ENCODE results near the gene L3HYPDH. TPM values are rescaled to one million over a fixed set of nuclear protein-coding genes. Genes with fewer than 3 reads are reported as not detected.
"Not testable (repeated sequence)": the region's sequence is repeated elsewhere in the genome, so short reads cannot be mapped to it uniquely, and the experiment has no call there.

L3HYPDH gene
- total RNA-seq, 1 donor from 2014 or later = 41.4 TPM

GRCh38 chr14:59475709-59476108, 8.5 kb downstream of the L3HYPDH start:
- DNase-seq = no peak

GRCh38 chr14:59474172-59474571, 10.0 kb downstream of the L3HYPDH start:
- peak; percentile 44 for DNase-seq

- DNase-seq = no peak
Measured at GRCh38 chr14:59465316-59466135, 18.7 kb downstream of the L3HYPDH start, which contains the start of gene GPR135. TSS of gene GPR135 (minus strand) at chr14:59465380. CDS start at chr14:59465226, 154 bp downstream.

GRCh38 chr14:59464486-59465315, 19.5 kb downstream of the L3HYPDH start:
- DNase-seq = peak; percentile 71

GRCh38 chr14:59463787-59464485, 20.3 kb downstream of the L3HYPDH start:
- no peak for DNase-seq

- DNase-seq = no peak
Measured at GRCh38 chr14:59461891-59462290, 22.3 kb downstream of the L3HYPDH start.

GRCh38 chr14:59460378-59460777, 23.8 kb downstream of the L3HYPDH start:
- DNase-seq = no peak

- no peak for DNase-seq
Measured at GRCh38 chr14:59458486-59458885, 25.7 kb downstream of the L3HYPDH start.

GRCh38 chr14:59455411-59455810, 28.8 kb downstream of the L3HYPDH start:
- DNase-seq = no peak

GRCh38 chr14:59454139-59454538, 30.1 kb downstream of the L3HYPDH start:
- no peak for DNase-seq

- DNase-seq = no peak
Measured at GRCh38 chr14:59451849-59452248, 32.4 kb downstream of the L3HYPDH start.

- no peak for DNase-seq
Measured at GRCh38 chr14:59450716-59451115, 33.5 kb downstream of the L3HYPDH start.

GRCh38 chr14:59448673-59449072, 35.5 kb downstream of the L3HYPDH start:
- not testable (repeated sequence) for DNase-seq

GRCh38 chr14:59439256-59439965, 44.8 kb downstream of the L3HYPDH start:
- DNase-seq = no peak

GRCh38 chr14:59438195-59438647, 46.0 kb downstream of the L3HYPDH start:
- peak; percentile 41 for DNase-seq

GRCh38 chr14:59435987-59436386, 48.2 kb downstream of the L3HYPDH start:
- no peak for DNase-seq

- DNase-seq = no peak
Measured at GRCh38 chr14:59435101-59435500, 49.1 kb downstream of the L3HYPDH start.

- no peak for DNase-seq
Measured at GRCh38 chr14:59429790-59430189, 54.4 kb downstream of the L3HYPDH start.

GRCh38 chr14:59428581-59429012, 55.6 kb downstream of the L3HYPDH start:
- DNase-seq = peak; percentile 53

GRCh38 chr14:59427653-59428580, 56.3 kb downstream of the L3HYPDH start:
- no peak for DNase-seq

Data from dermis blood vessel endothelial cell (primary cell).